ENCODE data around the gene SUPT20H. TPM values are rescaled to one million over a fixed set of nuclear protein-coding genes. Genes with fewer than 3 reads are reported as not detected.
A peak's percentile ranks its signal among the peaks of the same experiment; 100 is the strongest.
"Not testable (repeated sequence)": the region's sequence is repeated elsewhere in the genome, so short reads cannot be mapped to it uniquely, and the experiment has no call there.

SUPT20H gene
- total and polyA plus RNA-seq, 2 experiments from 2014 or later: 68.7 to 98.2 TPM

GRCh38 chr13:37056228-37056627, 3.3 kb downstream of the SUPT20H start:
- H3K27ac ChIP-seq (ENCODE audit: low read depth); H4K20me1 ChIP-seq (replicated peaks; ENCODE audit: insufficient read depth); H3K4me3 ChIP-seq; H3K4me1 ChIP-seq (ENCODE audit: insufficient read depth); H3K9me3 Mint-ChIP-seq; H3K27ac Mint-ChIP-seq; H3K27me3 Mint-ChIP-seq (ENCODE audit: insufficient read depth, low read depth, poor library complexity); H3K4me1 Mint-ChIP-seq; DNase-seq (ENCODE audit: low spot score); H3K9me2 ChIP-seq (ENCODE audit: insufficient read depth); H3F3A ChIP-seq (replicated peaks; ENCODE audit: low read depth); H2AFZ ChIP-seq; ATAC-seq; H3K36me3 ChIP-seq (ENCODE audit: insufficient read depth); H3K4me2 ChIP-seq; H3K4me3 Mint-ChIP-seq; H3K27me3 ChIP-seq (ENCODE audit: insufficient read depth): not testable (repeated sequence)
- H3K79me2 ChIP-seq (replicated peaks; ENCODE audit: insufficient read depth): peaks cover 79% of the 10 kb centered on the region
- peaks cover 44% of the 10 kb centered on the region for H3K36me3 Mint-ChIP-seq (ENCODE audit: low read depth)

DNA sequence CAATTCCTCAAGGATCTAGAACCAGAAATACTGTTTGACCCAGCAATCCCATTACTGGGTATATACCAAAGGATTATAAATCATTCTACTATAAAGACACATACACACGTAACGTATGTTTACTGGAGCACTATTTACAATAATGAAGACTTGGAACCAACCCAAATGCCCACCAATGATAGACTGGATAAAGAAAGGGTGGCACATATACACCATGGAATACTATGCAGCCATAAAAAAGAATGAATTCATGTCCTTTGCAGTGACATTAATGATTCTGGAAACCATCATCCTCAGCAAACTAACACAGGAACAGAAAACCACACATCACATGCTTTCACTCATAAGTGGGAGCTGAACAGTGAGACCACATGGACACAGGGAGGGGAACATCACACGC, 6.4 kb downstream of the SUPT20H start:
- not testable (repeated sequence) for H3K27ac Mint-ChIP-seq; H2AFZ ChIP-seq; H3K4me2 ChIP-seq; H3K27ac ChIP-seq (ENCODE audit: low read depth); H3K9me3 Mint-ChIP-seq; H3F3A ChIP-seq (replicated peaks; ENCODE audit: low read depth); H3K4me1 Mint-ChIP-seq; H3K27me3 ChIP-seq (ENCODE audit: insufficient read depth); H3K4me3 Mint-ChIP-seq; H3K4me1 ChIP-seq (ENCODE audit: insufficient read depth); H3K27me3 Mint-ChIP-seq (ENCODE audit: insufficient read depth, low read depth, poor library complexity); H3K4me3 ChIP-seq; ATAC-seq; H3K36me3 ChIP-seq (ENCODE audit: insufficient read depth); DNase-seq (ENCODE audit: low spot score); H3K9me2 ChIP-seq (ENCODE audit: insufficient read depth)
- Histone ChIP-seq H3K79me2 (replicated peaks; ENCODE audit: insufficient read depth) (peaks cover 99% of the 10 kb centered on the region), H4K20me1 (replicated peaks; ENCODE audit: insufficient read depth) (peaks cover 14% of the 10 kb centered on the region)
- H3K36me3 Mint-ChIP-seq (ENCODE audit: low read depth): peaks cover 37% of the 10 kb centered on the region

DNA sequence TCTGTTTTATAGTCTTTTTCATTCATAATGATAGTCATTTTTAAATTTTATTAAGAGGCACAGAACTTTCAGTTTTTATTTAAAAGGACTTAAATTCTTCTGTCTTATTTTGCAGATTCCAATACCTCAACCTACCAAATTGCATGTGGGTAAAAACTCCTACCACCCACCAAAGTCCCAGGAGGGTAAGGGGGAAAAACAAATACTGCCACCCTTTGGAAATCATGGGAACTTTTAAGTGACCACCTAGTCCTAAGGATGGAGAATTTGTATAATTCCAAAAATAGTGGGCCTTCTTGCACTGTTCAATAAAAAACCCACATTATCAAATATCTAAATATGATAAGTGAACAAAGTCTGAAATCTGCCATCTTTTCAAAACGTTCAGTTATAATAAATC, 9.7 kb downstream of the SUPT20H start:
- Histone ChIP-seq H3F3A (replicated peaks; ENCODE audit: low read depth) (no peaks in the 10 kb centered on the region), H3K27me3 (ENCODE audit: insufficient read depth) (no peaks in the 10 kb centered on the region), H4K20me1 (replicated peaks; ENCODE audit: insufficient read depth) (peaks cover 11% of the 10 kb centered on the region), H3K79me2 (replicated peaks; ENCODE audit: insufficient read depth) (peaks cover 73% of the 10 kb centered on the region), H3K4me1 (ENCODE audit: insufficient read depth) (no peaks in the 10 kb centered on the region), H2AFZ (no peak overlapping the region), H3K9me2 (ENCODE audit: insufficient read depth) (no peaks in the 10 kb centered on the region), H3K4me3 (no peak overlapping the region), H3K4me2 (no peak overlapping the region), H3K27ac (ENCODE audit: low read depth) (no peak overlapping the region), H3K36me3 (ENCODE audit: insufficient read depth) (peaks cover 13% of the 10 kb centered on the region; the same call in 1 of the 2 replicates)
- Mint-ChIP-seq H3K9me3 (no peaks in the 10 kb centered on the region), H3K4me3 (no peak overlapping the region), H3K36me3 (ENCODE audit: low read depth) (peaks cover 29% of the 10 kb centered on the region), H3K4me1 (no peaks in the 10 kb centered on the region), H3K27ac (no peak overlapping the region), H3K27me3 (ENCODE audit: insufficient read depth, low read depth, poor library complexity) (peaks cover 2% of the 10 kb centered on the region)
- ATAC-seq: no peak; the same call in 2 of the 3 replicates
- DNase-seq (ENCODE audit: low spot score): peak; percentile 15
- TF ChIP-seq NANOG (IDR thresholded peaks at IDR 0.05; ENCODE audit: borderline replicate concordance): no peak
- TF ChIP-seq CTCF (conservative IDR thresholded peaks at IDR 0.05; ENCODE audit: low read depth in 2 of 2): peak; percentile 36 to 58

GRCh38 chr13:37047846-37048245, 11.6 kb downstream of the SUPT20H start:
- peaks cover 53% of the 10 kb centered on the region for H3K79me2 ChIP-seq (replicated peaks; ENCODE audit: insufficient read depth)
- DNase-seq (ENCODE audit: low spot score) (no peak), ATAC-seq (no peak)
- no peaks in the 10 kb centered on the region for H3K27me3 Mint-ChIP-seq (ENCODE audit: insufficient read depth, low read depth, poor library complexity)
- peaks cover 30% of the 10 kb centered on the region for H3K36me3 Mint-ChIP-seq (ENCODE audit: low read depth)
- no peak overlapping the region for H3K27ac ChIP-seq (ENCODE audit: low read depth)
- H3K4me1 ChIP-seq (ENCODE audit: insufficient read depth): no peaks in the 10 kb centered on the region
- H2AFZ ChIP-seq: no peak overlapping the region
- peaks cover 20% of the 10 kb centered on the region for H3K36me3 ChIP-seq (ENCODE audit: insufficient read depth)
- H3K27ac Mint-ChIP-seq: no peak overlapping the region
- H3K9me2 ChIP-seq (ENCODE audit: insufficient read depth): no peaks in the 10 kb centered on the region
- H3K4me3 ChIP-seq: no peak overlapping the region
- no peaks in the 10 kb centered on the region for H3K9me3 Mint-ChIP-seq
- H4K20me1 ChIP-seq (replicated peaks; ENCODE audit: insufficient read depth): peaks cover 11% of the 10 kb centered on the region
- H3K4me2 ChIP-seq: no peak overlapping the region
- no peaks in the 10 kb centered on the region for H3K4me1 Mint-ChIP-seq
- H3K27me3 ChIP-seq (ENCODE audit: insufficient read depth): no peaks in the 10 kb centered on the region
- no peak overlapping the region for H3K4me3 Mint-ChIP-seq
- H3F3A ChIP-seq (replicated peaks; ENCODE audit: low read depth): no peaks in the 10 kb centered on the region
- no peak for TF ChIP-seq POLR2AphosphoS5 (IDR thresholded peaks at IDR 0.05; ENCODE audit: low read depth)
- no peak for TF ChIP-seq CREB1 (CRISPR knock-in tag; IDR thresholded peaks at IDR 0.05; ENCODE audit: low read depth)
- no peak for TF ChIP-seq EZH2 (IDR thresholded peaks at IDR 0.05; ENCODE audit: low read depth, unreplicated experiment)
- TF ChIP-seq, protein P1, sequence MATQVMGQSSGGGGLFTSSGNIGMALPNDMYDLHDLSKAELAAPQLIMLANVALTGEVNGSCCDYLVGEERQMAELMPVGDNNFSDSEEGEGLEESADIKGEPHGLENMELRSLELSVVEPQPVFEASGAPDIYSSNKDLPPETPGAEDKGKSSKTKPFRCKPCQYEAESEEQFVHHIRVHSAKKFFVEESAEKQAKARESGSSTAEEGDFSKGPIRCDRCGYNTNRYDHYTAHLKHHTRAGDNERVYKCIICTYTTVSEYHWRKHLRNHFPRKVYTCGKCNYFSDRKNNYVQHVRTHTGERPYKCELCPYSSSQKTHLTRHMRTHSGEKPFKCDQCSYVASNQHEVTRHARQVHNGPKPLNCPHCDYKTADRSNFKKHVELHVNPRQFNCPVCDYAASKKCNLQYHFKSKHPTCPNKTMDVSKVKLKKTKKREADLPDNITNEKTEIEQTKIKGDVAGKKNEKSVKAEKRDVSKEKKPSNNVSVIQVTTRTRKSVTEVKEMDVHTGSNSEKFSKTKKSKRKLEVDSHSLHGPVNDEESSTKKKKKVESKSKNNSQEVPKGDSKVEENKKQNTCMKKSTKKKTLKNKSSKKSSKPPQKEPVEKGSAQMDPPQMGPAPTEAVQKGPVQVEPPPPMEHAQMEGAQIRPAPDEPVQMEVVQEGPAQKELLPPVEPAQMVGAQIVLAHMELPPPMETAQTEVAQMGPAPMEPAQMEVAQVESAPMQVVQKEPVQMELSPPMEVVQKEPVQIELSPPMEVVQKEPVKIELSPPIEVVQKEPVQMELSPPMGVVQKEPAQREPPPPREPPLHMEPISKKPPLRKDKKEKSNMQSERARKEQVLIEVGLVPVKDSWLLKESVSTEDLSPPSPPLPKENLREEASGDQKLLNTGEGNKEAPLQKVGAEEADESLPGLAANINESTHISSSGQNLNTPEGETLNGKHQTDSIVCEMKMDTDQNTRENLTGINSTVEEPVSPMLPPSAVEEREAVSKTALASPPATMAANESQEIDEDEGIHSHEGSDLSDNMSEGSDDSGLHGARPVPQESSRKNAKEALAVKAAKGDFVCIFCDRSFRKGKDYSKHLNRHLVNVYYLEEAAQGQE (IDR thresholded peaks at IDR 0.05; ENCODE audit: unreplicated experiment): no peak
